Ascending aorta (tissue), 2 donors: Measurements from ENCODE around the gene MFRP. TPM values are rescaled to one million over a fixed set of nuclear protein-coding genes. Genes with fewer than 3 reads are reported as not detected.

Source experiments
- DNase-seq, 2 donors: peaks; one replicate each; pipeline ENCODE4 v3.0.0-alpha.2; 2019; ENCODE audit warnings: low spot score in 2 of 2
- H3K27ac ChIP-seq, 2 donors: fragments of 200-600 bp; sonication (generic); one replicate each; pipeline ENCODE4 v1.5.1; 2016 to 2017; ENCODE audit warnings: mild to moderate bottlenecking in 1 of 2
- H3K27me3 ChIP-seq: fragments of 200-600 bp; sonication (generic); one replicate; pipeline ENCODE4 v1.5.1; 2017
- H3K36me3 ChIP-seq, 2 donors: fragments of 200-600 bp; sonication (generic); one replicate each; pipeline ENCODE4 v1.5.1; 2016
- H3K4me1 ChIP-seq, 2 donors: fragments of 200-600 bp; sonication (generic); one replicate each; pipeline ENCODE4 v1.5.1; 2016 to 2017; ENCODE audit warnings: mild to moderate bottlenecking in 1 of 2
- H3K4me3 ChIP-seq, 2 donors: fragments of 200-600 bp; sonication (generic); one replicate each; pipeline ENCODE4 v1.5.1; 2016 to 2017; ENCODE audit warnings: mild to moderate bottlenecking in 1 of 2
- H3K9me3 ChIP-seq, 2 donors: fragments of 200-600 bp; sonication (generic); one replicate each; pipeline ENCODE4 v1.5.1; 2016
- intact Hi-C: fragments of 100-400 bp; cut with DNase I; formaldehyde crosslinking; loops from one replicate; pipeline ENCODE4 v1.15.1; 2023
- total RNA-seq: library from RNA; depleted of rRNA; stranded (reverse); fragments of >200 nt; gene quantifications from one replicate; pipeline ENCODE4 v1.1.0, GENCODE V29; 2016
- TF ChIP-seq, protein P1 (sequence below), 3 experiments: fragments of 200-600 bp in 2 of 3; fragments of 450-650 bp in 1 of 3; sonication (generic) in 2 of 3; IDR thresholded peaks; one replicate each; pipeline ENCODE4 v1.5.1; 2016 to 2019; ENCODE audit warnings: antibody characterized with exemption in 3 of 3, mild to moderate bottlenecking in 1 of 3, moderate library complexity in 1 of 3

MFRP gene
- total RNA-seq, 1 donor from 2014 or later: not detected

DNA sequence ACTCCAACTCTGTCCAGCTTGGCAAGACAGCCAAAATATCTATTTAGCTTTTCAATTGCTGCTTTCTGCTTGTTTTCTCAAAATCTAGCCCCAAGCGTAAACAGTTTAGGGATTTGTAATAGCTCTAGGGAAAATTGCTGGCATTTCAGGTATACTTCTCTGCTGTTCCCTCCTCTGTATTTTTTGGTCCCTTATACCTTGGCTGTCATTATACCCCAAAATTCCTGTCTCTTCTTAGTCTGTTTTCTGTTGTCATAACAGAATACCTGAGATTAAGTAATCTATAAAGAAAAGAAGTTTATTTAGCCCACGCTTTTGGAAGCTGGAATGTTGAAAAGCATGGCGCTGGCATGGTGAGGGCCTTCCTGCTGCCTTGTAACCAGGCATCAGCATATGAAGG is 53.0 kb downstream of the MFRP start:
- Histone ChIP-seq H3K36me3 (peaks cover 15 to 33% of the 10 kb centered on the region in 2 donors), H3K4me1 (no peaks in the 10 kb centered on the region), H3K27me3 (no peaks in the 10 kb centered on the region), H3K9me3 (peaks cover 0 to 5% of the 10 kb centered on the region in 2 donors), H3K27ac (no peak overlapping the region), H3K4me3 (no peak overlapping the region)
- TF ChIP-seq, protein P1, sequence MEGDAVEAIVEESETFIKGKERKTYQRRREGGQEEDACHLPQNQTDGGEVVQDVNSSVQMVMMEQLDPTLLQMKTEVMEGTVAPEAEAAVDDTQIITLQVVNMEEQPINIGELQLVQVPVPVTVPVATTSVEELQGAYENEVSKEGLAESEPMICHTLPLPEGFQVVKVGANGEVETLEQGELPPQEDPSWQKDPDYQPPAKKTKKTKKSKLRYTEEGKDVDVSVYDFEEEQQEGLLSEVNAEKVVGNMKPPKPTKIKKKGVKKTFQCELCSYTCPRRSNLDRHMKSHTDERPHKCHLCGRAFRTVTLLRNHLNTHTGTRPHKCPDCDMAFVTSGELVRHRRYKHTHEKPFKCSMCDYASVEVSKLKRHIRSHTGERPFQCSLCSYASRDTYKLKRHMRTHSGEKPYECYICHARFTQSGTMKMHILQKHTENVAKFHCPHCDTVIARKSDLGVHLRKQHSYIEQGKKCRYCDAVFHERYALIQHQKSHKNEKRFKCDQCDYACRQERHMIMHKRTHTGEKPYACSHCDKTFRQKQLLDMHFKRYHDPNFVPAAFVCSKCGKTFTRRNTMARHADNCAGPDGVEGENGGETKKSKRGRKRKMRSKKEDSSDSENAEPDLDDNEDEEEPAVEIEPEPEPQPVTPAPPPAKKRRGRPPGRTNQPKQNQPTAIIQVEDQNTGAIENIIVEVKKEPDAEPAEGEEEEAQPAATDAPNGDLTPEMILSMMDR (IDR thresholded peaks at IDR 0.05): no peak
- intact Hi-C loops: no loop called here
- no peak for DNase-seq

DNA sequence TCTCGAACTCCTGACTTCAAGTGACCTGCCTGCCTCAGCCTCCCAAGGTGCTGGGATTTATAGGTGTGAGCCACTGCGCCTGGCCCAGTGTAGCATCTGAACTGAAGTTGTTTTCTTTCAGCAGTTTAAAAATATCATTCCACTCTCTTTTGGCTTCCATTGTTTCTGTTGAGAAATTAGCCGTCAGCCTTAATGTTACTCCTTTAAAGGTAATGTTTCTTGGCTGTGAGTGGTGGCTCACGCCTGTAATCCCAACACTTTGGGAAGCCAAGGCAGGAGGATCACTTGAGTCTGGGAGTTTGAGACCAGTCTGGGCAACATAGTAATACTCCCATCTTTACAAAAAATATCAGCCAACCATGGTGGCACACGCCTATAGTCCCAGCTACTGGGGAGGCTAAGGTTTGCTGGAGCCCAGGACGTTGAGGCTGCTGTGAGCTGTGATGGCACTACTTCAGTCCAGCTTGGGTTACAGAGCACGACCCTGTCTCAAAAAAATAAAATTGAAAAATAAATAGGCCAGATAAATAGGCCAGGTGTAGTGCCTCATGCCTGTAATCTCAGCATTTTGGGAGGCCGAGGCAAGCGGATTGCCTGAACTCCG is 55.5 kb downstream of the MFRP start:
- H3K36me3 ChIP-seq: peaks cover 17 to 28% of the 10 kb centered on the region in 2 donors
- peaks cover 0 to 5% of the 10 kb centered on the region in 2 donors for H3K9me3 ChIP-seq
- intact Hi-C loops: no loop called here
- TF ChIP-seq, protein P1 (IDR thresholded peaks at IDR 0.05): no peak
- DNase-seq: no peak
- no peak overlapping the region for H3K4me3 ChIP-seq
- no peaks in the 10 kb centered on the region for H3K27me3 ChIP-seq
- H3K27ac ChIP-seq: no peak overlapping the region
- no peaks in the 10 kb centered on the region for H3K4me1 ChIP-seq

Other genes with a start within 250 kb of the MFRP start
- gene DPAGT1, start 244.9 kb downstream of the MFRP start, total RNA-seq: 61.9 TPM
- 16.7 TPM for gene C2CD2L, start 239.4 kb downstream of the MFRP start, total RNA-seq
- 36.5 TPM for gene HINFP, start 225.1 kb downstream of the MFRP start, total RNA-seq
- not detected for gene ABCG4, start 197.7 kb downstream of the MFRP start, total RNA-seq
- gene NLRX1, start 178.0 kb downstream of the MFRP start, total RNA-seq: 35.9 TPM
- not detected for gene NHERF4, start 161.2 kb downstream of the MFRP start, total RNA-seq
- gene CBL, start 140.4 kb downstream of the MFRP start, total RNA-seq: 21.6 TPM
- gene MCAM, start 29.6 kb downstream of the MFRP start, total RNA-seq: 2,975 TPM
- gene RNF26, start 12.2 kb downstream of the MFRP start, total RNA-seq: 16.8 TPM
- gene C1QTNF5, start 5.8 kb downstream of the MFRP start, total RNA-seq: 95.8 TPM
- gene USP2, start 35.0 kb upstream of the MFRP start, total RNA-seq: not detected
- 3.5 TPM for gene THY1, start 76.5 kb upstream of the MFRP start, total RNA-seq